NOMO-1 treated with DMSO at 0.1 percent for 48 hours (cell line): ENCODE data around the gene ZBTB6.
"Not testable (repeated sequence)": the region's sequence is repeated elsewhere in the genome, so short reads cannot be mapped to it uniquely, and the experiment has no call there.

Source experiments
- DNase-seq: peaks from one replicate; lab custom pipeline; 2025; ENCODE audit not compliant: unreplicated experiment; lab: John Stamatoyannopoulos, UW

The ZBTB6 gene

GRCh38 chr9:122929796-122930354, 16.8 kb upstream of the ZBTB6 start:
- no peak for DNase-seq

DNA sequence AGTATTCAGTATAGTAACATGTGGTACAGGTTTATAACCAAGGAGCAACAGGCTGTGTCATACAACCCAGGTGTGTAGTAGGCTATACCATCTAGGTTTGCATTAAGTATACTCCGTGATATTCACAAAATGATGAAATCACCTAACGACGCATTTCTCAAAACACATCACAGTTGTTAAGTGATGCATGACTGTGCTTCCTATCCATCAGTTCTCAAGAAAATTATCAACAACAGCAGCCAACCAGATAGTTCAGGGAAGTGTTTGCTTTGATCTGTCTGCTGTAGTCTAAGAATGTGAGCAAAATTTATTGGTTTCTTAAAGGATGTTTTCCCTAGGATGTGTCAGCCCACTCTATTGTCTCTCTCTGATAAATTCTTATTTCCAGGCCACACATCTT, 10.8 kb upstream of the ZBTB6 start:
- DNase-seq, result no peak

GRCh38 chr9:122922713-122923112, 9.6 kb upstream of the ZBTB6 start:
- no peak for DNase-seq

- DNase-seq, result no peak
Measured at GRCh38 chr9:122918310-122918709, 5.2 kb upstream of the ZBTB6 start.

DNA sequence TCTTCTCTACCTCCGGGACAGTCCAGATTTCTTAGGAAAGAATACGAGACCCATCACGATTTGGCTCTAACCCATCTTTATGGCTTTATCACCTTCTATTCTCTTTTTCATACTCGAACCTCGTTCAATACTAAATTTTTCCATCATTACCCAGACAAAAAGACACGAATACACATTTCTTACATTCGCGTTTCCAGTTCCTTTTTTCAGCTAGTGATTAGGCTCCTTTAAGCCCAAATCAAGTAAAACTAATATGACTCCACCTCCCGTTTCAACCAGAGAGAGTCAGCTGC, 506 bp downstream of the ZBTB6 start:
- DNase-seq, result no peak

DNA sequence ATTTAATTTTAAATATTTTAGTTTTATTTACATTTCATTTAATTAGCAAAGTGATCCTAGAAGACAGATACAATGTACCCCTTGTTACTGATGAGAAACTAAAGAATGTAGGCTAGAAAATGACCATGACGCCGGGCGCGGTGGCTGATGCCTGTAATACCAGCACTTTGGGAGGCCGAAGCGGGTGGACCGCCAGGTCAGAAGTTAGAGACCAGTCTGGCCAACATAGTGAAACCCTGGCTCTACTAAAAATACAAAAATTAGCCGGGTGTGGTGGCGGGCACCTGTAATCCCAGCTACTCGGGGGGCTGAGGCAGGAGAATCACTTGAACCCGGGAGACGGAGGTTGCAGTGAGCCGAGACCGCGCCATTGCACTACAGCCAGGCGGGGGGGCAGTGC, 7.0 kb downstream of the ZBTB6 start:
- not testable (repeated sequence) for DNase-seq

DNA sequence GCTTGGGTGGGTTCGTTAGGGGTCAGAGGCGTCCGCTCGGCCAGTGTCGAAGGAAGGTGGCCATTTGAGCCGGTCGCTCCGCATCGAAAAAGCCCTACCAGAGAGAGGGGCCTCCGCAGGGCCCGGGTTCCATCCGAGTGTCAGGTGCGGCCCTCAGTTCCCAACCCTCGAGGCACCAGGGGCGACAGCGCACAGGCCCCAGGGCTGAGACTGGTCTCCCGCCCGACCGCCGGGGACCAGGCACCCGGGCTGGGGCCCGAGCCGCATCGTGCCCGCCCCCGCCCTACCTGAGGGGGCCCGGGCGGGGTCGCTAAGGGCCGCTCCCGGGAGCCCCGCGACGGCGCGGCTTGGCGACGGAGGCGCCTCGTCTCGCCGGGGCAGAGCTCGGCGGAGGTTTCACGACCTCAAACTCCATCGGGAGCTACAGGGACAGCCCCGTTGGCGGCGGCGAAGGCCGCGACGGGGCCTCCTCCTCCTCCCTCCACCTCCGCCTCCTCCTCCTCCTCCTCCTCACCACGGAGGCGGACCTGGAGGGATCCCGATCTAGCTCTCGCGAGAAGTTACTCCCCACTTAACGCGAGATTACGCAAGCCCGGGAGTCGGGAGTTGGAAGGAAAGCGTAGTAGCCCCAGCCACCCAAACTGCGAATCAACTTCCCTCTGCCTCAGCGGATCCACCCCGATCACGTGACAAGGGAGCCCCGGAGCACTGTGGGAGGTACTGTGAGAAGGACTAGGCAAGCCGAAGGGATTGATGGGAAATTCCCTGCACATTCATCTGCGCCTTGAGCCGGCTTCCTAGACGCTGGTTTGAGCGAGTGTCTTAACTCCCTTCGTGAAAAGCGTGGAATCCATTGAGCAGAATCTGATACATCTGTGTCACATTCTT, 8.1 kb downstream of the ZBTB6 start, which contains the start of gene RC3H2:
RC3H2 (minus strand) TSS at position 537 of the 888 bp plus-strand sequence. CDS start 7,850 bp downstream, outside the sequence.
- DNase-seq, result peak; percentile 98

- no peak for DNase-seq
Measured at GRCh38 chr9:122904466-122904822, 8.7 kb downstream of the ZBTB6 start.

DNA sequence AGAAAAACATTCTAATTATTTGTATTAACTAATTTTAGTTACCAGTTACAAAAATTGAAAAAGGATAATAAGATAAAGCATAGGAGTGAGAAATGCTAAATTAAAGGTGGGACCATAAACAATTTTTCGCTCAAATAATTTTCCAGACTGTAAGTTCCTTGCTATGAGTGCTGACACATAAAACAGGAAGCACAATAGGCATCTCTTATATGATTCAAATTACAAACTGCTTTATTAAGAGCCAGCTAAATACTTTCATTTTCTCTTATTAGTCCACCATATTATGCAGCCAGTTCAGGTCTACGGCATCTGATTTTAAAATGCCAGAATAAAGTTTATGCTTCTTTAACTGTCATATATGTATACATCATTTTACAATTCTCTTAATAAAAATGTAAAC, 12.3 kb downstream of the ZBTB6 start:
- peak; percentile 30 for DNase-seq

GRCh38 chr9:122897969-122898368, 15.2 kb downstream of the ZBTB6 start:
- no peak for DNase-seq

- no peak for DNase-seq
Measured at GRCh38 chr9:122888480-122888879, 24.6 kb downstream of the ZBTB6 start.

GRCh38 chr9:122883125-122883524, 30.0 kb downstream of the ZBTB6 start:
- no peak for DNase-seq

GRCh38 chr9:122879443-122879842, 33.7 kb downstream of the ZBTB6 start:
- DNase-seq, result no peak

DNA sequence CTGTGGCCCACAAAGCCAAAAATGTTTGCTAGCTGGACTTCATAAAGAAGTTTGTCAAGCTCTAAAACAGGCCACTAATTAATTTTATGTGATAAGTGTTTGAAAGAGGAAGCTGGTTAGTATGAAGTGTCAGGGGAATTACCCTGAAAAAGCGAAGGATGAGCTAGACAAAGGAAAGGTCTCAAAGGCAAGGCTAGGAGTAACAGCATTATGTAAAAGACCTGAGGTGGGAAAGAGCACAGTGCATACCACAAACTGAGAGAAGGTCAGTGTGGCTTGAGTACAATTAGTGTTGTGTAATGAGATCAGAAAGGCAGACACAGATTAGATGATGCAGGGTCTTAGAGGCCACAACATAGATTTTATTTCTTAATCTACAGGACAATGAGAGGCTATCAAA, 37.6 kb downstream of the ZBTB6 start:
- DNase-seq, result no peak

DNA sequence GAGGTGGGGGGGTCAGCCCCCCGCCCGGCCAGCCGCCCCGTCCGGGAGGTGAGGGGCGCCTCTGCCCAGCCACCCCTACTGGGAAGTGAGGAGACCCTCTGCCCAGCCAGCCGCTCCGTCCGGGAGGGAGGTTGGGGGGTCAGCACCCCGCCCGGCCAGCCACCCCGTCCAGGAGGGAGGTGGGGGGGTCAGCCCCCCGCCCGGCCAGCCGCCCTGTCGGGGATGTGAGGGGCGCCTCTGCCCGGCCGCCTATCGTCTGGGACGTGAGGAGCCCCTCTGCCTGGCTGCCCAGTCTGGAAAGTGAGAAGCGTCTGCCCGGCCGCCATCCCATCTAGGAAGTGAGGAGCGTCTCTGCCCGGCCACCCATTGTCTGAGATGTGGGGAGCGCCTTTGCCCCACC, 45.8 kb downstream of the ZBTB6 start:
- not testable (repeated sequence) for DNase-seq

DNA sequence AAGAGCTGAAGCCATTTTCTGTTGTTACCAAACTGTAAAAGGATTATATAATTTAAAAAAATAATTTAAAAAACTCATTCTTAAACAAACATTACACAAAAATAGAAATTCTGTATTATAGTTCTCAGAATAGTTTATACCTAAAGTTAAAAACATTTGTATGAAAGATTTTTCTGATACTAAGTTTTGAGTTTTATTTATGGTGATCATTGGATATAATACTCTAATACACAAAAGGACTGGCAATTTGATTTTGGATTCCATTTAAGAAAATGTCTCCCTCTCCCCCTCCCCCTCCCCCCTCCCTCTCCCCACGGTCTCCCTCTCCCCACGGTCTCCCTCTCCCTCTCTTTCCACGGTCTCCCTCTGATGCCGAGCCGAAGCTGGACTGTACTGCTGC, 47.0 kb downstream of the ZBTB6 start:
- no peak for DNase-seq

DNA sequence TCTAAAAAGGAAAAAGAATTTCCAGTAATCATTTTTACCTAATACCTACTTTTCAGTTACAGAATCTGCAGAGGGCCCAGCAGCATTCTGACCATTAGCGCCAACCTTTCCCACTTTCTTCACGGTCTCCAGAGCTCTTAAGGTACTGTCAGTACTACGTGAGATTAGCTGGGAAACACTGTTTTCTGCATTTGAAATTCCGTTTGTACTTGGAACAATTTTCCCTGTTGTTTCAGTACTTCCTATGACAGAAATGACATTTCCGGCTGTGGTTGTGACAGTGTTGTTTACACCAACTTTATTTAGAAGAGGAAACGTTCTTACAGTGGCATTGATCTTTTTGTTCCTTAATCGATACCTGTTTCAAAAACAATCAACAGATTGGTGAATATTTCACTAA, 47.8 kb downstream of the ZBTB6 start:
- no peak for DNase-seq

DNA sequence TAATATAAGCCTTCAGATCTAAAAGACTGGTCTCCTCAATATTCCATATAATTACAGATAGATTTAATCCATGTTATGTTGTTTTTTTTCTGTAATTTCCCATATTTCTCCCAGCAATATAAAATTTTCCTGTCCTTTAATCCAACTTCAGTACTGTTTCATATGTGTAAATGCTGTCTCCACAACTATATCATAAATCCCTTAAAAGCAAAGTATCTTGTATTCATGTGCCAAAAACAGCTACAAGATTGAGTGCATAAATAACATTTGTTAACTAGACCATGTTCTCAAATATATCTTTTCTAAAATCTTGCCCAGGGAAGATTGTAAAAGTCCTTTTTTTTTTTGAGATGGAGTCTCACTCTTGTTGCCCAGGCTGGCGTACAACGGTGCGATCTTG, 49.7 kb downstream of the ZBTB6 start:
- DNase-seq, result no peak

DNA sequence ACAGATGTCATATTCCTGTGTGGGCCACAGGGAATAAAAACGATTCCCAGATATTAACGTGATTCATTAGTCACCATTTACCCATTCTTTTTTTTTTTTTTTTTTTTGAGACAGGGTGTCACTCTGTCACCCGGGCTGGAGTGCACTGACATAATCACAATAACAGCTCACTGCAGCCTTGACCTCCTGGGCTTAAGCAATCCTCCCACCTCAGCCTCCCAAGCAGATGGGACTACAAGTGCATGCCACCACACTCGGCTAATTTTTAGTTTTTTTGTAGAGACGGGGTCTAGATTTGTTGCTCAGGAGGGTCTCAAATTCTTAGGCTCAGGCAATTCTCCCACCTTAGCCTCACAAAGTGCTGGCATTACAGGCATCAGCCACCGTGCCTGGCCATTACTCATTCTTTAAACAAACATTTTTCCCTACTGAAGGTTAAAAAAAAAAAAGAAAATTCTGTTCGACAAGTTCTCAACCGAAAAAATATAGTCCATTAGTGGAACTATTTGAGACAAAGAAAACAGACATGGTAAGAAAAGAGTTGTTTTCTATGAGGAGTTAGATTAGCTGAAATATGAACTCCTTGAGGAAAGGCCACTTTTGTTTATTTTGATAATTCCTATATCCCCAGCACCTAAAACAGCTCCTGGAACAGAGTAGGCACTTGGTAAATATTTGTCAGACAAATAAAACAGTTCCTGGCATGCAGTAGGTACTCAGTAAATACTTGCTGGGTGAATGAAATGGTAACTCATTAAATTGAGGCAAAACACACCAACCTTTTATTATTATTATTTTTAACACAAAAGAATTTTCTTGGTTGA, 52.6 kb downstream of the ZBTB6 start:
- no peak for DNase-seq
